ENCODE data around the gene SND1. TPM values are rescaled to one million over a fixed set of nuclear protein-coding genes. Genes with fewer than 3 reads are reported as not detected.

SND1 gene
- total and polyA plus RNA-seq, 10 of the 15 experiments (the other 5 are each of a cell fraction or from before 2014, with no cell fraction given), result 52.4 to 270 (median 146) TPM

DNA sequence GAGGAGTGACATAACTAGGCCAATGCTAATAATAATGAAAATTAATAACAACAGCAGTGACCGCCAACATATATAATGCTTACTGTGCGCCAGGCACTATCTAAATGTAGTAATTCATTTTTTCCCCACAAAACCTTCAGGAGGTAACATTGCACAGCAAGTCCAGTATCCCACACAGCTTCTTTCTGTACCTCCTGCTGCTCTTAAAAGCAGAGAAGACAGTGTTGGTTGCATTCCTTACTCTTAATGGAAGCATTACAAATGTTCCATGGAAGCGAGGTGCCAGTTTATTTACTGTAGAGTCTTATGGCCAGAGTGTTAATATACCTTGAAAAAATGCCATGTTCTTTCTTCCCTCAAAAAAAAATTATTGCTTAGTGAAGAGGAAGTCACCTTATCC, 211.1 kb downstream of the SND1 start (continued):
- TF ChIP-seq TAF1 (IDR thresholded peaks at IDR 0.05; ENCODE audit: borderline replicate concordance, low read depth, low read length), result no peak
- no peak for TF ChIP-seq ATF7 (IDR thresholded peaks at IDR 0.05; ENCODE audit: low read depth)
- TF ChIP-seq, protein P1, sequence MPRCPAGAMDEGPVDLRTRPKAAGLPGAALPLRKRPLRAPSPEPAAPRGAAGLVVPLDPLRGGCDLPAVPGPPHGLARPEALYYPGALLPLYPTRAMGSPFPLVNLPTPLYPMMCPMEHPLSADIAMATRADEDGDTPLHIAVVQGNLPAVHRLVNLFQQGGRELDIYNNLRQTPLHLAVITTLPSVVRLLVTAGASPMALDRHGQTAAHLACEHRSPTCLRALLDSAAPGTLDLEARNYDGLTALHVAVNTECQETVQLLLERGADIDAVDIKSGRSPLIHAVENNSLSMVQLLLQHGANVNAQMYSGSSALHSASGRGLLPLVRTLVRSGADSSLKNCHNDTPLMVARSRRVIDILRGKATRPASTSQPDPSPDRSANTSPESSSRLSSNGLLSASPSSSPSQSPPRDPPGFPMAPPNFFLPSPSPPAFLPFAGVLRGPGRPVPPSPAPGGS (IDR thresholded peaks at IDR 0.05; ENCODE audit: borderline replicate concordance, insufficient read depth, low read depth, low read length, poor library complexity, severe bottlenecking), result no peak
- TF ChIP-seq STAT1 (conservative IDR thresholded peaks at IDR 0.05), result no peak
- no peak for TF ChIP-seq EZH2 (IDR thresholded peaks at IDR 0.05; ENCODE audit: borderline replicate concordance, control insufficient read depth, low read depth, low read length)
- no peak for TF ChIP-seq IKZF1 (conservative IDR thresholded peaks at IDR 0.05)

DNA sequence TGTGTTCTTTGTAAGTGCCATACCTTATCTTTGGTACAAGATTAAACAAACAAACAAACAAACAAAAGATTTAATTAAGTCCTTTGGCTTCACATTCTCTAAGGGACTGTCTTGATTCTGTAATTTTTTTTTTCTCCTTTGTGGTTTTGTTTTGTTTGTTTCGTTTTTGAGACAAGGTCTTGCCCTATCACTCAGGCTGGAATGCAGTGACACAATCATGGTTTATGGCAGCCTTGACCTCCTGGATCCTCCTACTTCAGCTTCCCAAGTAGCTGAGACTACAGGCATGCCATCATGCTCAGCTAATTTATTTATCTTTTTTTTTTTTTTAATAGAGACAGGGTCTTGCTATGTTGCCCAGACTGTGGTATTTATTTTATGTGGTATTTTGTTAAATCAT, 213.5 kb downstream of the SND1 start:
- Histone ChIP-seq H3K27me3 (replicated peaks in 1 of 2; ENCODE audit: control insufficient read depth in 2 of 2, insufficient read depth in 2 of 2, low read length in 1 of 2) (no peaks in the 10 kb centered on the region), H3K27ac (ENCODE audit: control insufficient read depth, insufficient read depth) (no peak overlapping the region), H3K4me3 (no peak overlapping the region), H3K9me3 (replicated peaks; ENCODE audit: control insufficient read depth, insufficient read depth, low read length) (no peaks in the 10 kb centered on the region; the same call in 1 of the 3 replicates), H3K36me3 (ENCODE audit: control insufficient read depth in 2 of 2, insufficient read depth in 2 of 2, low read length in 1 of 2) (peaks cover 0 to 11% of the 10 kb centered on the region in 2 experiments; a peak in 1 of 4 replicates), H2AFZ (ENCODE audit: control insufficient read depth, low read depth, low read length) (no peak overlapping the region), H3K4me1 (ENCODE audit: control insufficient read depth, insufficient read depth, low read length) (no peaks in the 10 kb centered on the region), H3K79me2 (ENCODE audit: control insufficient read depth, insufficient read depth, low read length) (peaks cover 1% of the 10 kb centered on the region), H4K20me1 (ENCODE audit: control insufficient read depth, insufficient read depth) (no peaks in the 10 kb centered on the region), H3K4me2 (ENCODE audit: control insufficient read depth, insufficient read depth) (no peak overlapping the region), H3K9ac (ENCODE audit: control insufficient read depth, insufficient read depth, low read length) (no peak overlapping the region)
- intact Hi-C loops (cut with micrococcal nuclease; ENCODE audit: unreplicated experiment) (no loop called here), in situ Hi-C loops (cut with MboI) (no loop called here)
- no peak for DNase-seq (ENCODE audit: low read depth, low spot score)
- SMC1A ChIA-PET (ENCODE audit: uncharacterized antibody, unreplicated experiment), result interaction anchor here (0.9 to 1.3 kb wide), 3 partner anchors 9 to 134 kb away, joined by 3 to 4 read pairs (median 3); no protein-coding TSS in a partner anchor
- BruUV-seq (replicated peaks), result no TSS peak
- POLR2A ChIA-PET, result no interaction called here
- CTCF ChIA-PET, result no interaction called here
- RAD21 ChIA-PET (ENCODE audit: unreplicated experiment), result no interaction called here
- 64% methylated on average over 1 of the region's 1 CpG for WGBS (ENCODE audit: insufficient coverage, insufficient replicate concordance, low lambda C conversion rate, missing lambda C conversion rate)
- ATAC-seq, result peak; percentile 32; the same call in 1 of the 3 replicates
- no peak for FAIRE-seq
- no peak for TF ChIP-seq CHD4 (IDR thresholded peaks at IDR 0.05)
- TF ChIP-seq SPI1 (IDR thresholded peaks at IDR 0.05; ENCODE audit: borderline replicate concordance, insufficient read depth, low read depth, low read length), result no peak
- TF ChIP-seq EGR1 (IDR thresholded peaks at IDR 0.05; ENCODE audit: borderline replicate concordance in 1 of 2, low read depth in 2 of 2, low read length in 2 of 2), result no peak
- TF ChIP-seq PAX8 (IDR thresholded peaks at IDR 0.05), result no peak
- TF ChIP-seq YBX1 (IDR thresholded peaks at IDR 0.05), result no peak
- TF ChIP-seq SRF (IDR thresholded peaks at IDR 0.05; ENCODE audit: low read depth in 2 of 2, low read length in 2 of 2), result no peak
- no peak for TF ChIP-seq NFIC (IDR thresholded peaks at IDR 0.05; ENCODE audit: low read depth, low read length)
- no peak for TF ChIP-seq HDAC6 (IDR thresholded peaks at IDR 0.05; ENCODE audit: unreplicated experiment)
- no peak for TF ChIP-seq TCF3 (IDR thresholded peaks at IDR 0.05; ENCODE audit: borderline replicate concordance, insufficient read depth, low read depth, low read length)
- TF ChIP-seq RUNX3 (IDR thresholded peaks at IDR 0.05; ENCODE audit: low read length), result no peak
- TF ChIP-seq HDGF (IDR thresholded peaks at IDR 0.05), result no peak
- TF ChIP-seq RAD21 (IDR thresholded peaks at IDR 0.05; ENCODE audit: insufficient read depth, low read depth, low read length), result no peak
- TF ChIP-seq HSF1 (IDR thresholded peaks at IDR 0.05; ENCODE audit: low read depth, low read length), result no peak
- TF ChIP-seq LARP7 (IDR thresholded peaks at IDR 0.05), result no peak

All from GM12878 (cell line).